HG03469 (cell line): ENCODE results near the gene SCARF1.

Experiments
- ATAC-seq: cut with Tn5 transposase; IDR thresholded peaks from one replicate; pipeline ENCODE4 v1.9.1; 2021; ENCODE audit warnings: mild to moderate bottlenecking, moderate library complexity, moderate number of reproducible peaks; ENCODE audit not compliant: unreplicated experiment

The SCARF1 gene

DNA sequence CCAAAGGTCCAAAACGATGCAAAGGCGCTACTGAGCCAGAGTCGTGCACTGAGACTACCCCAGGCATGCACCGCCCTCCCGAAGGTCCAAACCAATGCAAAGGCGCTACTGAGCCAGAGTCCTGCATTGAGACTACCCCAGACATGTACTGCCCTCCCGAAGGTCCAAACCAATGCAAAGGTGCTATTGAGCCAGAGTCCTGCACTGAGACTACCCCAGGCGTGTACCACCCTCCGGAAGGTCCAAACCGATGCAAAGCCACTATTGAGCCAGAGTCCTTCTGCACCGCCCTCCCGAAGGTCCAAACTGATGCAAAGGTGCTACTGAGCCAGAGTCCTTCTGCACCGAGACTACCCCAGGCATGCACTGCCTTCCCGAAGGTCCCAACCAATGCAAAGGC is 44.0 kb downstream of the SCARF1 start:
- no peak for ATAC-seq

DNA sequence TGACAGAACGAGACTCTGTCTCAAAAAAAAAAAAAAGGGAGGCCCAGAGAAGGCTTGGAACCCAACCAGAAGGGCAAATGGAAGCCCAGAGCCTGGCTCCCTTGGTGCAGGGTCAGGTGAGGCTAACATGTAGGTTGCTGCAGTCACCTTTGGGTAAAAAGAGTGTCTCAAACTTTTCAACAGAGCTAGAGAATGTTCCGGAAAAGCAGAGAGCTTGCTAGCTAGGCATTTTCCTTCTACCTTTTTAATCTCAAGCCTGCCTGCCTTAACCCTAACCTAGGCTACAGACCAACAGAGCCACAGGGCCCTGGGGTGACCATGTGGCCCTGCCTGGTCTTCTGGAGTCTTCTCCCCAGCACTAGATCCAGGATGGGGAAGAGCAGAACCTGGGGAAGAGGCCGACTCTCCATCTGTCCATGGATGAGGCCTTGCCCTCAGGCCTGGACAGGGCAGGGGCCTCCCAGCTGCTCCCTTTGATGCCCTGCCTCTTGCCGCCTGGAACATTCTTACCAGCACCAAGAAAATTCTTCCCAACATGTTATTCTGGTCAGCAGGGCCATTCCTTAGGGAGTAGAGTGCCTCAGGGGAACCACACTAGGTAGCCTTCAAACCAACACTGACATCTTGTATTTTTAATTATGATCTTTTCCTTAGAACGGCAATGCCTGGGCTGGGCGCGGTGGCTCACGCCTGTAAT is 47.0 kb downstream of the SCARF1 start:
- ATAC-seq = no peak

DNA sequence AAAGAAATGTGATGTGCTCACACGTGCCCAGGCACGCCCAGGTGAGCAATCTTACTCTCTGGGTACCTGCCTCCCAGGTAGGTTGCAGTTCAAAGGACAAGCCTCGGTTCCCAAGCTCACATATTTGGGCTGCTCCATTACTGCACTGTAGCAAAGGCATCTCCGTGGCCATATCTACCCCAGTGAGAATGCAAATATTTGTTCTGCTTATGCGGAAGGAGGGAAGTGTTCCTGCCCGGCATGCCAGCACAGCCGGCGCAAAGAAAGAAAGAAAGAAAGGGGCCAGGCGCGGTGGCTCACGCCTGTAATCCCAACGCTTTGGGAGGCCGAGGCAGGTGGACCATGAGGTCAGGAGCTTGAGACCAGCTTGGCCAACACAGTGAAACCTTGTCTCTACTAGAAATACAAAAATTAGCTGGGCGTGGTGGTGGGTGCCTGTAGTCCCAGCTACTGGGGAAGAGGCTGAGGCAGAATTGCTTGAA is 47.6 kb downstream of the SCARF1 start:
- ATAC-seq = no peak

DNA sequence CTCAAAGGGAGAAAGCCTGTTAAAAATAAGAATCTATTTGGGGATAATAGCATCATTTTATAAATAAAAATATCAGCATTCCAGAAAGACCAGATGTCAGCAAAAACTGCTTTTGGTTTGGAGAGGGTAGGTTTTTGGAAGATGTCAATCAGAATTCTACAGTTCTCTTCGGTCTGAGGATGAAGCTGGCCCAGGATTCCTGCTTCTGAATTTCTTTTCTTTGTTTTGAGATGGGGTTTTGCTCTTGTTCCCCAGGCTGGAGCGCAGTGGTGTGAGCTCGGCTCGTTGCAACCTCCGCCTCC is 52.0 kb downstream of the SCARF1 start:
- no peak for ATAC-seq

DNA sequence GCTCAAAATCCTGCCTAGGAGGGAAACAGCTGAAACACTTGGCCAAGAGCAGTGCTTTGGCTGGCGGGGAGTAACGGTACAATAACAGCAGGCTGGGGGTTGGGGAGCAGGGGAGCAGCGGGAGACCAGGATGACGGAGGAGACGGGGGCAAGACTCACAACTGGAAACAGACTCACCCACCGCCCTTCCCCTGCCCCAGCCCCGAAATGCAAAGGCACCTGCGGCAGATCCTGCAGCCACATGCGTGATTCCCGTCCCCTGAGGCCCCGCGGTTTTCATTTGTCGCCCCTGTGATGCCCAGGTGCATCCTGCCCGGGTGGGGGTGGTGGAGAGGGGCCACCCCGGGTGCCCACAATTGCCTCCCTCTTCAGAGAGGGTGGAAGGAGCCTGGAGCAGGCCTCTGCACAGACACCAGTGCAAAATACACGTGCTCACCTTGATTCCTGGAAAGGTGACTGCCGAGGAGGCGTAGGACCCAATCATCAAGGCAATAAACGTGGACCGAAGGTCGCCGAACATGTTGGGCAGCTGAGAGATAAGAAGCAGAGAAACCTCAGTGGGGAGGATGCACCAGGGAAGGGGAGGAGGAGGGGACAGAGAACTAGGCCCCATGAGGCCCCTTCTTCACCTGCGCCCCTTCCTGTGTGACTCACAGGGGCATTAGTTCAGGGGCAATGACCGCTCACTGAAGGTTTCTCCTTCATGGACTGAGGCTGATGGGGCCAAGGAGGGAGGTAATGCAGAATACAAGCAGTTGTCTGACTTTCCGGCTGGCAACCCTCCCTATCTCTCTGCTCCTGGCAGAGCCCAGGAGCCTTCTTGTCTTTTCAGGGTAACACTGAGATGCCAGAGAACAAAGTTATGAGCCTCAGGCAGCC is 52.5 kb downstream of the SCARF1 start:
- ATAC-seq = no peak

DNA sequence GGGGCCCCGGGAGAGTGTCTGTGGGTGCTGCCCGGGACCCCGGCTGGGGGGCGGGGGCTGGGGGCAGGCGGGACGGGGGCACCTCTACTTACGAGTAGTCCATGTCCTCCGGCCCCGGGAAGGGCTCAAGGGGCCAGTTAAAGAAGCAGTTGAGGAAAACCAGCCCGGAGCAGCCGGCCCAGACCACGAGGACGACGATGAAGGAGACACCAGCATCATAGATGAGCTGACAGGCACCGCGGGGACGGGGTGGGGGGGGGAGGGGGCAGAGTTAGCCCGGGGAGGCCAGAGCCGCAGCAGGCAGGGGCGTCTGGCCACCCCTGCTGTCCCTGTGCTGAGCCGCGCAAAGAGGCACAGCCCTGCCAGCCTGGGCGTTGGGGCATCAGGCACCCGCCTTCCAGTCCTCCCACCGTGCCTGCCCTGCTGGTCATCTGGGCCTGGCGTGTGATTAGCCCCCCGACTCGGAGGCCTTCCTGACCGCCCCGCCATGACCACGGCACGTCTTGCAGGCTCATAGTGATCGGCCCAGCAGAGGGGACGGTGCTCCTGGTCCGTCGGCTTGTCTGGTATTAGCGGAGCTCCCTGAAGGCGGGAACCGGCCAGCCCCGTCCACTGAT is 54.0 kb downstream of the SCARF1 start:
- ATAC-seq = no peak

DNA sequence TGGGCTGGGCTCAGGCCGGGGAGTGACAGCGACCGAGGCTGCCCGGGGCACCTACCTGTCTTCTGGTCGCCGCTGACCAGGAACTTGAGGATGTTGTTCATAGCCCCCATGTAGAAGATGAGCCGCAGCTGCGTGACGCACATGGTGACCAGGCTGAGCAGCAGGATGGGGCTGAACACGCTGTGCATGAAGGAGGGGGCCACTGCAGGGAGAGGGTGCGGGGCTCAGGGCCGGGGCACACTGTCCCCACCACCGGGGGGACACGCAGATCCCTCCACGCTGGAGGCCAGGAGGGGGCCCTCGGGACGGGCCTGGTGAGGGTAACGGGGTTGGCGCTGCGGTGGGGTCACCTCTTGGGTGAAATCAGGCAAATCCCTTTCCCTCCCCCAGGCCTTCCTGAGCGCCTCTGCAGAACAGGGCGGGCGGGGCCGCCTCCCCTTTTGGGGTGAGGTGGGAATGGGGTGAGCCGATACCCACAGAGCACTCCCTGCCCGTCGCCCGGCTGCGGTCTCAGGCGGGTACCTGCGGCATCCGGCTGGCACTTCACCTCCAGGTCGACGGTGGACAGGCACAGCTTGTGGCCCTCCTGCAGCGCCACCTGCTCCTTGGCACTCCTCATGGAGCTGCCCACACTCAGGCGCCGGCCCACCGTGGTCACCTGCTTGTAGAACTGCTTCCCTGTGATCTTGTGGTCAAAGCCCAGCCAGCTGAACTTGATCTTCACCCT is 54.6 kb downstream of the SCARF1 start:
- ATAC-seq = no peak

DNA sequence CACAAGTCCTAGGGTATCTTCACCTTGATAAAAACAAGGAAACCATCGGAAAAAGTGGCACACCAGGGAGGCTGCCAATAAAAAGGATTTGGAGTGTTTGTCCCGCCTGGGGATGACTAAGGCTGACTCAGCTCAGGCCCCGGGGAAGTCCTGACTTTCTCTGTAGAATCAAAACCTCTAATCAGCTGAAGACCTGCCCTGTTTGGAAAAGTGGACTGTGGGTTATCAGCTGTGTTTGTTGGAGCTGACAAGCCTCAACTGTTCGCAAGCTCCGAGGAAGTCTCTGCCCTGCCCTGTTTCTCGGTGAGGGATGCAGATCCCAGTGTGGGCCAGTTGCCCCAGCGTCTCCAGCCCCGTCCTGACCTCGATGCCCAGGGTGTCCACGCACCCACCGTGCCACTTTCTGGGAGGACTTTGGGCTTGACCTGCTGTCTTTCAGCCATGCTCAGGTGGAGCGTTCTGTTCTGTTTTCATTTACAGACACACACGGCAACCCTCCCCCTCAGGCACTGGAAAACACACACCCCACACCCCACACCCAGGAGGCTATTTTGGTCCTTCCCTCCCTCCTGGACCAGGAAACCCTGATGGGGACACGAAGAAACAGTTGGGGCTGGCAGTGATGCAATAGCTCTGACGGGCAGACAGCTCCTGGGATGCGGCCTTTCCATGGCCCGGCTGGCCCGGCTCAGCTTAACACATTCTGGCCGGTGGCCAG is 55.3 kb downstream of the SCARF1 start:
- ATAC-seq = no peak

DNA sequence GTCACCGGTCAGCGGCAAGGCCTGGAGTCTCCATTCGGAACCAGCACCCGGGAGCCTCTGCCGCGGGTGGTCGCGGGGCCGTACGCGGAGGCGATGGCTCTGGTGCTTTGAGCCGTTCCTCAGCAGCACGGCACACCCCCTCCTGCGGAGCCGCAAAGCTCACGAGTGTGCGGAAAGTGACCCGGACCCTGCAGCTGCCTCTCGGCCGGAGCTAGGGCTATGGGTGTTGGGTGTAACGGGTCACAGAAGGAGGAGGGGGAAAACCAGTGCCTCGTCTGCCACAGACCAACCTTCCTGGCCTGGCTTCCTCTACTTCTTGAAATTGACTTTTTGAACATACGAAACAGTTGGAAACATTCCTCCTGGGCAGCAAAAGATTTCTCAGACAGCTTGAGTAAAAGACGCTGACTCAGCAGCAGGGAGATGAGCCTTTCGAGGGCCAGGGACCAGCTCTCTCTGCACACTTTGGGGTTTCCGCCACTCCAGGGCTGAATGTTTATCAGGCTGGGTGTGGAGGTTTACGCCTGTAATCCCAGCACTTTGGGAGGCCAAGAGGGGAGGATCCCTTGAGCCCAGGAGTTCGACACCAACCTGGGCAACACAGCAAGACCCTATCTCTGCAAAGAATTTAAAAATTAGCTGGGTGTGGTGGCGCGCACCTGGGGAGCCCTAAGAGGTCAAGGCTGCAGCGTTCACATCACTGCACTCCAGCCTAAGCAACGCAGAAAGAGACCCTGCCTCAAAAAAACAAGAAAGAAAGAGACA is 56.5 kb downstream of the SCARF1 start:
- ATAC-seq = no peak

DNA sequence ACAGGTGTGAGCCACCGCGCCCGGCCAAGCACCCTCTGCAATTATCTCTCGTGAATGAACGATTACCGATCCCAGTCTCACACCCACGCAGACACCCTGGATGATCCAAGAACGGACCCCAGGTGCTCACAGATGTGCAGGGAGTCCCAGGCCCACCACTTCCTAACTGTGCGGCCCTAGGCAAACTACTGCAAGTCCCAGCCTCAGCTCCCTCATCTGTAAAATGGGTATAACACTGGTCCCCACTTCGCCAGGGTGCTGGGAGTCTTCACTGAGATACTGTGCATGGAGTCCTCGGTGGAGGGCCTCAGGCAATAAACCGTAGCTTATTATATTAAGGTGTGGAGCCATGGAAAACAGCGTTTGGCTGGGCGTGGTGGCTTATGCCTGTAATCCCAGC is 61.4 kb downstream of the SCARF1 start:
- no peak for ATAC-seq
